H1 (cell line): Measurements from ENCODE around the gene RUBCN. TPM values are rescaled to one million over a fixed set of nuclear protein-coding genes. Genes with fewer than 3 reads are reported as not detected.

ENCODE experiments used
- CTCF ChIA-PET: fragments of 300-600 bp; sonication (Branson Sonifier 250); formaldehyde crosslinking; loops from one replicate; lab custom pipeline; 2021; ENCODE audit not compliant: partially characterized antibody; lab: Charles Lee
- POLR2A ChIA-PET: fragments of 300-600 bp; sonication (Branson Sonifier 250); formaldehyde crosslinking; loops from one replicate; lab custom pipeline; 2021; ENCODE audit warnings: inconsistent platforms; ENCODE audit not compliant: partially characterized antibody; lab: Charles Lee
- DNase-seq, 2 experiments: peaks; one replicate each; pipeline versions ENCODE4 v3.0.0 to v3.0.0-alpha.2; 2010 to 2022; ENCODE audit warnings: low spot score in 2 of 2, low read depth in 1 of 2, mixed read lengths in 1 of 2
- FAIRE-seq: peaks from 2 replicates; lab custom pipeline; 2011; peaks lifted over from hg19 to GRCh38; lab: Jason Lieb, UNC
- H2AFZ ChIP-seq: 2 replicates; pipeline ENCODE4 v1.8.1; 2012; ENCODE audit warnings: low read length, inconsistent platforms
- H2AK5ac ChIP-seq: 2 replicates; pipeline ENCODE4 v1.6.1; 2013; ENCODE audit warnings: low read depth, low read length
- H2BK120ac ChIP-seq: replicated peaks from 2 replicates; pipeline ENCODE3; 2013; ENCODE audit warnings: low read depth, low read length, inconsistent platforms
- H2BK12ac ChIP-seq: 2 replicates; pipeline ENCODE4 v1.6.1; 2013; ENCODE audit warnings: low read depth, low read length
- H2BK15ac ChIP-seq: 2 replicates; pipeline ENCODE4 v1.6.1; 2013; ENCODE audit warnings: low read length
- H2BK20ac ChIP-seq: 2 replicates; pipeline ENCODE4 v1.6.1; 2013; ENCODE audit warnings: low read length
- H2BK5ac ChIP-seq: 2 replicates; pipeline ENCODE4 v1.6.1; 2013; ENCODE audit warnings: low read depth, low read length
- H3K14ac ChIP-seq: 2 replicates; pipeline ENCODE4 v1.6.1; 2013; ENCODE audit warnings: inconsistent platforms; ENCODE audit not compliant: insufficient read length
- H3K18ac ChIP-seq: 2 replicates; pipeline ENCODE4 v1.6.1; 2013; ENCODE audit warnings: low read length; ENCODE audit errors: extremely low read depth
- H3K23ac ChIP-seq: 2 replicates; pipeline ENCODE4 v1.6.1; 2013; ENCODE audit warnings: inconsistent platforms; ENCODE audit not compliant: insufficient read length
- H3K23me2 ChIP-seq: 2 replicates; pipeline ENCODE4 v1.6.1; 2013; ENCODE audit warnings: low read depth, low read length
- H3K27ac ChIP-seq: 2 replicates; pipeline ENCODE4 v1.6.1; 2011; ENCODE audit warnings: low read depth, low read length, inconsistent platforms
- H3K27me3 ChIP-seq, 4 experiments: replicated peaks in 1 of 4; 1 replicate in 1 of 4; 2 replicates in 3 of 4; pipeline versions ENCODE4 v1.6.1 to v1.8.1; 2011 to 2013; ENCODE audit warnings: low read length in 3 of 4, mild to moderate bottlenecking in 3 of 4, inconsistent platforms in 2 of 4, mixed read lengths in 2 of 4, moderate library complexity in 1 of 4; ENCODE audit not compliant: control insufficient read depth in 3 of 4, insufficient read depth in 3 of 4; ENCODE audit errors: extremely low read depth in 1 of 4
- H3K36me3 ChIP-seq, 4 experiments: 2 replicates each; pipeline versions ENCODE4 v1.6.1 to v1.8.1; 2011 to 2013; ENCODE audit warnings: mild to moderate bottlenecking in 4 of 4, low read length in 3 of 4, moderate library complexity in 2 of 4, control low read depth in 1 of 4, inconsistent platforms in 1 of 4; ENCODE audit not compliant: insufficient read depth in 4 of 4, control insufficient read depth in 2 of 4
- H3K4ac ChIP-seq: replicated peaks from 2 replicates; pipeline ENCODE3; 2013; ENCODE audit warnings: low read length, low read depth, mixed read lengths, inconsistent platforms; ENCODE audit not compliant: insufficient read length
- H3K4me1 ChIP-seq, 4 experiments: replicated peaks in 1 of 4; 1 replicate in 1 of 4; 2 replicates in 3 of 4; pipeline versions ENCODE4 v1.6.1 to v1.8.1; 2011 to 2013; ENCODE audit warnings: low read length in 3 of 4, inconsistent platforms in 2 of 4, mixed read lengths in 1 of 4; ENCODE audit not compliant: insufficient read depth in 4 of 4, control insufficient read depth in 3 of 4
- H3K4me2 ChIP-seq, 2 experiments: 2 replicates each; pipeline versions ENCODE4 v1.6.1 to v1.8.1; 2011 to 2013; ENCODE audit warnings: low read depth in 2 of 2, low read length in 2 of 2, control low read depth in 1 of 2, inconsistent platforms in 1 of 2, mild to moderate bottlenecking in 1 of 2; ENCODE audit not compliant: insufficient read depth in 1 of 2
- H3K4me3 ChIP-seq, 4 experiments: fragments of 200-600, 300-600 bp in 1 of 4; sonication (generic), shearing (Covaris generic), sonication (Bioruptor Twin) in 1 of 4; 2 replicates each; pipeline versions ENCODE4 v1.5.1 to v1.8.1; 2011 to 2016; ENCODE audit warnings: low read length in 4 of 4, low read depth in 3 of 4, control low read depth in 2 of 4, inconsistent platforms in 2 of 4, mild to moderate bottlenecking in 2 of 4, mixed read lengths in 1 of 4, moderate library complexity in 1 of 4; ENCODE audit not compliant: insufficient read depth in 2 of 4; ENCODE audit errors: extremely low read depth in 1 of 4
- H3K56ac ChIP-seq: replicated peaks from 2 replicates; pipeline ENCODE3; 2013; ENCODE audit warnings: low read depth, mild to moderate bottlenecking, mixed read lengths, low read length, inconsistent platforms; ENCODE audit not compliant: insufficient read length
- H3K79me1 ChIP-seq: 2 replicates; pipeline ENCODE4 v1.6.1; 2013; ENCODE audit warnings: low read depth, low read length, control low read depth
- H3K79me2 ChIP-seq, 2 experiments: 2 replicates each; pipeline versions ENCODE4 v1.6.1 to v1.8.1; 2012 to 2013; ENCODE audit warnings: low read length in 2 of 2, mild to moderate bottlenecking in 2 of 2, inconsistent platforms in 1 of 2; ENCODE audit not compliant: insufficient read depth in 2 of 2, control insufficient read depth in 1 of 2
- H3K9ac ChIP-seq, 4 experiments: replicated peaks in 1 of 4; 1 replicate in 1 of 4; 2 replicates in 3 of 4; pipeline versions ENCODE4 v1.6.1 to v1.8.1; 2011 to 2013; ENCODE audit warnings: low read depth in 3 of 4, low read length in 3 of 4, control low read depth in 2 of 4, mild to moderate bottlenecking in 2 of 4, moderate library complexity in 2 of 4, inconsistent platforms in 1 of 4; ENCODE audit errors: extremely low read depth in 1 of 4
- H3K9me3 ChIP-seq, 2 experiments: 2 replicates each; pipeline versions ENCODE4 v1.6.1 to v1.8.1; 2012 to 2013; ENCODE audit warnings: mild to moderate bottlenecking in 2 of 2, moderate library complexity in 2 of 2, control low read depth in 1 of 2, inconsistent platforms in 1 of 2, low read depth in 1 of 2, low read length in 1 of 2, mixed read lengths in 1 of 2; ENCODE audit not compliant: insufficient read depth in 2 of 2
- H4K20me1 ChIP-seq, 2 experiments: replicated peaks in 1 of 2; 2 replicates each; pipeline versions ENCODE3 to v1.8.1; 2011 to 2013; ENCODE audit warnings: inconsistent platforms in 2 of 2, low read length in 2 of 2, mild to moderate bottlenecking in 1 of 2; ENCODE audit not compliant: insufficient read depth in 2 of 2, control insufficient read depth in 1 of 2
- H4K5ac ChIP-seq: 2 replicates; pipeline ENCODE4 v1.6.1; 2013; ENCODE audit warnings: low read length, low read depth, mixed read lengths, inconsistent platforms; ENCODE audit not compliant: insufficient read length
- H4K8ac ChIP-seq: 2 replicates; pipeline ENCODE4 v1.8.0; 2013; ENCODE audit warnings: mild to moderate bottlenecking, moderate library complexity, low read length, inconsistent platforms; ENCODE audit not compliant: insufficient read depth; ENCODE audit errors: extremely low read depth
- H4K91ac ChIP-seq: replicated peaks from 2 replicates; pipeline ENCODE3; 2013; ENCODE audit warnings: low read length, mixed read lengths, inconsistent platforms; ENCODE audit not compliant: insufficient read length
- BACH1 ChIP-seq: IDR thresholded peaks from 2 replicates; pipeline ENCODE4 v1.6.1; 2012; ENCODE audit warnings: low read length, improper control_type of control experiment
- BRCA1 ChIP-seq: IDR thresholded peaks from 2 replicates; pipeline ENCODE4 v1.6.1; 2012; ENCODE audit warnings: low read depth, low read length, improper control_type of control experiment
- CBX5 ChIP-seq: fragments of 300-800, 300-1000 bp; sonication (generic); IDR thresholded peaks from 2 replicates; pipeline ENCODE4 v1.7.1; 2016; ENCODE audit warnings: antibody characterized with exemption, low read length, low read depth
- CHD1 ChIP-seq: IDR thresholded peaks from 2 replicates; pipeline ENCODE4 v1.6.1; 2012; ENCODE audit warnings: low read depth, low read length, improper control_type of control experiment
- JUND ChIP-seq: IDR thresholded peaks from 2 replicates; pipeline ENCODE4 v1.6.1; 2011; ENCODE audit warnings: mild to moderate bottlenecking, improper control_type of control experiment, low read length
- KDM1A ChIP-seq: fragments of 200-600, 300-600 bp; sonication (generic); IDR thresholded peaks from 2 replicates; pipeline ENCODE4 v1.7.1; 2016; ENCODE audit warnings: mild to moderate bottlenecking, low read length, borderline replicate concordance
- PHF8 ChIP-seq: fragments of 200-600 bp; sonication (generic); conservative IDR thresholded peaks from 2 replicates; pipeline ENCODE4 v1.7.1; 2012; ENCODE audit warnings: low read depth, mild to moderate bottlenecking, inconsistent platforms, low read length, moderate library complexity
- SIX5 ChIP-seq: IDR thresholded peaks from 2 replicates; pipeline ENCODE4 v1.6.1; 2011; ENCODE audit warnings: mild to moderate bottlenecking, low read depth, low read length
- SP2 ChIP-seq: IDR thresholded peaks from 2 replicates; pipeline ENCODE4 v1.6.1; 2012; ENCODE audit warnings: mild to moderate bottlenecking, low read length, inconsistent platforms
- SUZ12 ChIP-seq: fragments of 200-600 bp; sonication (generic); IDR thresholded peaks from 2 replicates; pipeline ENCODE4 v1.6.1; 2012; ENCODE audit warnings: mild to moderate bottlenecking, inconsistent platforms, low read length, moderate library complexity, mixed read lengths
- TCF12 ChIP-seq: IDR thresholded peaks from 2 replicates; pipeline ENCODE4 v1.6.1; 2011; ENCODE audit warnings: low read depth, mild to moderate bottlenecking, low read length
- YY1 ChIP-seq: IDR thresholded peaks from 2 replicates; pipeline ENCODE4 v1.6.1; 2011; ENCODE audit warnings: low read depth, mild to moderate bottlenecking, low read length
- WGBS, 2 experiments: shearing (Covaris generic) in 1 of 2; methylation state at CpG; one replicate each; pipeline versions ENCODE4 v1.1.6 to v1.1.7; 2013 to 2015; ENCODE audit warnings: low lambda C conversion rate in 2 of 2, mixed read lengths in 2 of 2, inconsistent platforms in 1 of 2, low coverage in 1 of 2, missing lambda C conversion rate in 1 of 2; ENCODE audit not compliant: insufficient replicate concordance in 2 of 2, insufficient coverage in 1 of 2, insufficient read length in 1 of 2; ENCODE audit errors: extremely low coverage in 1 of 2, missing lambda C conversion rate in 1 of 2; 5-methylcytosine and 5-hydroxymethylcytosine counted together
- polyA plus RNA-seq, 7 experiments: library from polyadenylated mRNA; depleted of rRNA in 3 of 7; stranded (reverse) in 5 of 7; unstranded in 2 of 7; fragments of >200 nt in 5 of 7; fragments of 200-250 nt in 2 of 7; gene quantifications; 1 replicate in 5 of 7; 2 replicates in 1 of 7; 4 replicates in 1 of 7; pipeline versions ENCODE4 v1.2.1 to v1.2.3, GENCODE V29; 2011 to 2013; ENCODE audit warnings: missing spikeins in 2 of 7, mixed read lengths in 2 of 7
- total RNA-seq: library from RNA; stranded (reverse); fragmentation: NEBNext Ultra II Directional; extraction: Animal tissue kit (Norgen Biotek cat#: 25700); gene quantifications from 2 replicates; pipeline ENCODE4 v1.2.1, GENCODE V29; 2021
- TF ChIP-seq, protein P1 (sequence below), 3 experiments: IDR thresholded peaks; 1 replicate in 2 of 3; 2 replicates in 1 of 3; pipeline versions ENCODE4 v1.5.1 to v1.6.1; 2011; ENCODE audit warnings: low read length in 3 of 3, mild to moderate bottlenecking in 3 of 3, inconsistent platforms in 2 of 3, low read depth in 1 of 3, moderate library complexity in 1 of 3; ENCODE audit not compliant: insufficient read depth in 1 of 3; ENCODE audit errors: control extremely low read depth in 1 of 3

RUBCN gene
- total and polyA plus RNA-seq, 2 of the 8 experiments (the other 6 are each of a cell fraction or from before 2014, with no cell fraction given) = 9.3 to 21.9 TPM

DNA sequence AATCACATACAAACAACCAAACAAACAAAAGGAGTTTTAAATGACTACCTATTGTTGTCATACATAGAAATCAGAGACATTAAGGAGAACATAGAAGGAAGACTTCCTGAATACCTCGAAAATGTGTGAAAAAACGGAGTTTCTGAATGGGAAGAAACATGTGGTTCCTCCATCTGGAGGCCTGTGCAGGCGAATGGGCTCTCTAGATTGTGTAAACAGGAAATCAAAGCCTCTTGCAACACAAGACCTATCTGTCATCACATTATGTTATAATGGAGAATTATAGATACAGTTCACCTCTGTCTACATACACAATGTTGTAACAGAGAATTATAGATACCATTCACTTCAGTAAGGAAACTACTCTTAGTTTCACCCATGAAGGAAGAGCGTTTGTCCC is 44.1 kb downstream of the RUBCN start:
- no peak overlapping the region for H3K23ac ChIP-seq
- H2BK120ac ChIP-seq = no peak overlapping the region
- DNase-seq (no peak), FAIRE-seq (no peak)
- no peak overlapping the region for H3K9ac ChIP-seq
- no peaks in the 10 kb centered on the region for H3K27me3 ChIP-seq
- no peak overlapping the region for H4K91ac ChIP-seq
- CTCF ChIA-PET = interaction anchor here (1.3 kb wide), 1 partner anchor 109 kb away, joined by 3 read pairs; no protein-coding TSS in a partner anchor
- no peak overlapping the region for H3K14ac ChIP-seq
- H2AK5ac ChIP-seq = no peak overlapping the region
- H3K79me2 ChIP-seq = no peaks in the 10 kb centered on the region; a peak in 1 of 4 replicates
- no peak overlapping the region for H3K4me3 ChIP-seq
- H3K4me1 ChIP-seq = no peaks in the 10 kb centered on the region; a peak in 1 of 7 replicates
- H2BK15ac ChIP-seq = no peak overlapping the region
- no peak overlapping the region for H3K56ac ChIP-seq
- H3K27ac ChIP-seq = no peak overlapping the region
- WGBS, 2 experiments = 91% methylated on average over 4 of the region's 4 CpGs; no CpG with 5 or more reads in 1 of the 2 experiments
- H4K5ac ChIP-seq = no peak overlapping the region
- no peaks in the 10 kb centered on the region for H3K79me1 ChIP-seq
- no peak overlapping the region for H3K4ac ChIP-seq
- H3K18ac ChIP-seq = no peak overlapping the region
- H4K8ac ChIP-seq = no peak overlapping the region
- peaks cover 0 to 26% (median 12%) of the 10 kb centered on the region in 4 experiments; a peak in 6 of 8 replicates for H3K36me3 ChIP-seq
- H2BK5ac ChIP-seq = no peak overlapping the region
- no peaks in the 10 kb centered on the region for H3K9me3 ChIP-seq
- H3K23me2 ChIP-seq = no peaks in the 10 kb centered on the region
- H2BK12ac ChIP-seq = no peak overlapping the region
- no peak overlapping the region for H2BK20ac ChIP-seq
- no peak overlapping the region for H2AFZ ChIP-seq
- POLR2A ChIA-PET = no interaction called here
- no peak overlapping the region for H3K4me2 ChIP-seq
- H4K20me1 ChIP-seq = no peaks in the 10 kb centered on the region
- no peak for TF ChIP-seq CBX5
- TF ChIP-seq BRCA1 = no peak
- no peak for TF ChIP-seq JUND
- TF ChIP-seq, protein P1, sequence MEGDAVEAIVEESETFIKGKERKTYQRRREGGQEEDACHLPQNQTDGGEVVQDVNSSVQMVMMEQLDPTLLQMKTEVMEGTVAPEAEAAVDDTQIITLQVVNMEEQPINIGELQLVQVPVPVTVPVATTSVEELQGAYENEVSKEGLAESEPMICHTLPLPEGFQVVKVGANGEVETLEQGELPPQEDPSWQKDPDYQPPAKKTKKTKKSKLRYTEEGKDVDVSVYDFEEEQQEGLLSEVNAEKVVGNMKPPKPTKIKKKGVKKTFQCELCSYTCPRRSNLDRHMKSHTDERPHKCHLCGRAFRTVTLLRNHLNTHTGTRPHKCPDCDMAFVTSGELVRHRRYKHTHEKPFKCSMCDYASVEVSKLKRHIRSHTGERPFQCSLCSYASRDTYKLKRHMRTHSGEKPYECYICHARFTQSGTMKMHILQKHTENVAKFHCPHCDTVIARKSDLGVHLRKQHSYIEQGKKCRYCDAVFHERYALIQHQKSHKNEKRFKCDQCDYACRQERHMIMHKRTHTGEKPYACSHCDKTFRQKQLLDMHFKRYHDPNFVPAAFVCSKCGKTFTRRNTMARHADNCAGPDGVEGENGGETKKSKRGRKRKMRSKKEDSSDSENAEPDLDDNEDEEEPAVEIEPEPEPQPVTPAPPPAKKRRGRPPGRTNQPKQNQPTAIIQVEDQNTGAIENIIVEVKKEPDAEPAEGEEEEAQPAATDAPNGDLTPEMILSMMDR (IDR thresholded peaks at IDR 0.05; ENCODE audit: control extremely low read depth in 1 of 3, insufficient read depth in 1 of 3, low read depth in 1 of 3, low read length in 3 of 3) = no peak
- TF ChIP-seq KDM1A = no peak
- TF ChIP-seq SUZ12 = no peak
- no peak for TF ChIP-seq CHD1
- TF ChIP-seq BACH1 = no peak
- no peak for TF ChIP-seq SP2
- no peak for TF ChIP-seq TCF12
- TF ChIP-seq PHF8 = no peak
- TF ChIP-seq SIX5 = no peak
- TF ChIP-seq YY1 = no peak
